HG03196 (cell line): Measurements from ENCODE around the gene RHPN2.
A peak's percentile ranks its signal among the peaks of the same experiment; 100 is the strongest.
"Not testable (repeated sequence)": the region's sequence is repeated elsewhere in the genome, so short reads cannot be mapped to it uniquely, and the experiment has no call there.

Experiments
- ATAC-seq: cut with Tn5 transposase; IDR thresholded peaks from one replicate; pipeline ENCODE4 v1.9.1; 2021; ENCODE audit not compliant: unreplicated experiment

RHPN2 gene

GRCh38 chr19:33066543-33066942, 1.9 kb upstream of the RHPN2 start:
- ATAC-seq: no peak

GRCh38 chr19:33064458-33064791, 263 bp downstream of the RHPN2 start:
- peak; percentile 19 for ATAC-seq

GRCh38 chr19:33063753-33064457, 783 bp downstream of the RHPN2 start:
- no peak for ATAC-seq

DNA sequence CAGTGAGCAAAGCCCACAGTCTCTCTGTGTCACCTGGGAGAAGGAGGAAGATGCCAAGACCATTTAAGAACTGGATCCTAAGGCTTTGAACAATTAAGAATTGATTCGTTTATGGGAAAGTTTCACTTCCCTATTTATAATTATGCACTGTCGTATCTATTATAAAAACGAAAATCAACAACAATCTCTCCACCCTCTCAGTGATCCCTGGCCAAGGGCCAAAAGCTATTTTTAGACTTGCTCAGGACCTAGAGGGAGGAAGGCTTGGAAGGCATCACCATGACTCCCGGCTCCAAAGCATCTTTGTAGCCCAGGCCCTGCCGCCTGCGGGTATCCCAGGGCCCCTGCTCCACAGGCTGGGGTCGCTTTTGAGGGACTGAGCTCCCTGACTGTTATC, 1.3 kb downstream of the RHPN2 start:
- ATAC-seq: no peak

DNA sequence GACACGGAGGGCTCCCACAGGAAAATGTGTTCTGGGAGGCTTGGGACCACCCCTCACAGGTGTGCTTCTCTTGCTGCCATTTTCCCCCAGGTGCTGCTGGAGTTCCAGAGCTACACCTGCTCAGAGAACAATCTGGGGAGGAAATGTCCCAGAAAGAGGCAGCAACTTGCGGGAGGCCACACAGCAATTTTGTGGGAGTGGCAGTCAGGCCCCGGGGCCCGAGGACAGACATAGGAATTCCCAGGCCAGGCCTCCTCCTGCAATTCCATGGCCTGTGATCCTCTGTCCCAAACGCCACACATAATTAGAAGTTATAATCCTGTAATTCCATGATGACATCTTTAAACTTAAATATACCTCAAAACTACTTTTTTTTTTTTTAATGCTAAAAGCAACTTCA, 1.8 kb downstream of the RHPN2 start:
- no peak for ATAC-seq

- no peak for ATAC-seq
These were observed 4.1 kb downstream of the RHPN2 start for GRCh38 chr19:33060586-33060985.

DNA sequence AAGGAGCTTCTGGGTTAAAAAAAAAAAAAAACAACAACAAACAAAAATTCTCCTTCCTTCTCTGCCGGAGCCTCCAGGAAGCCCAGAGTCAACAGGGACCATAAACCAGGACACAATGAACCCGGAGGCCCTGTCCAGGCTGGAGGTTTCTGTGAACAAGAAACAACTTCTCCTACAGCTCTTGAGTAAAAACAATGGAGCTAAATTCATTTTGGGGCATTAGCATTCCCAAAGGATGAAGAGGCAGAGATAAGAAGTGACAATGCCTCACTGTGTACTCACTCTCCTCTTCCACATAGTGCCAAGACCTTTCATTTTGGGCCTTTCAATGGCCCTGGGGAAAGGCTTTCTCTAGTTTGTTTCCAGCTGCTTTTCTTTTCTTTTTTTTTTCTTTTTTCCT, 9.0 kb downstream of the RHPN2 start:
- ATAC-seq: no peak

GRCh38 chr19:33054623-33055022, 10.1 kb downstream of the RHPN2 start:
- no peak for ATAC-seq

DNA sequence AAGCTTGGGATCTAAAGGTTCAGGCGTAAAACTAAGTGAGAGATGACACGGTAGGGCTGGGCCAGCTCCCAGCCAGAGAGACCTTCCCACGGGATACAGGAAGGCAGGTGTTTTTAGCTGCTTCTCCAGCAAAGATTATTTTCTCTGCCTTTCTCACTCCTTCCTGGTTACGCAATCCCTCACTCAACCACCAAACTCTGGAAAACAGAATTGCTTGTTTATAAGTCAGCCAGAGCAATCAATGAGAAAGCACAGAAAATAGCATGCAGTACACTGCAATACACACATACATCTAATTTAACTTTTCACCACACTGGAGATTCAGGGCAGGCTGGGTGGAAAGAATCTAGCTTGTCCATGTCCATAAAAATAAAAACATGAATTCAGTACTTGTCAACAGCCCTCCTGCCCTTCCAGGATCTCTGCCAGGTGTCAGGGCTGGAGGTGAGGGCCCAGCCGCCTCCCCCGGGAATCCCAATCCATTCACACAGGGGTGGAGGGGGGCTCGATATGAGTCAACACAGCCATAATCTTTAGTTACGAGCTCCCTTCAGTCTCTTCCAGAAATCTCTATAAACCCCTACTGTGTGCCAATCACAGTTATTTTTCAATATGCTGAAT, 12.2 kb downstream of the RHPN2 start:
- ATAC-seq: no peak

GRCh38 chr19:33050110-33050509, 14.6 kb downstream of the RHPN2 start:
- ATAC-seq: no peak

- no peak for ATAC-seq
These were observed 15.6 kb downstream of the RHPN2 start for GRCh38 chr19:33048806-33049676.

- ATAC-seq: no peak
These were observed 17.3 kb downstream of the RHPN2 start for GRCh38 chr19:33047422-33047821.

GRCh38 chr19:33041828-33042160, 22.9 kb downstream of the RHPN2 start:
- ATAC-seq: not testable (repeated sequence)

GRCh38 chr19:33040994-33041827, 23.5 kb downstream of the RHPN2 start:
- no peak for ATAC-seq

GRCh38 chr19:33039815-33040214, 24.9 kb downstream of the RHPN2 start:
- ATAC-seq: no peak

DNA sequence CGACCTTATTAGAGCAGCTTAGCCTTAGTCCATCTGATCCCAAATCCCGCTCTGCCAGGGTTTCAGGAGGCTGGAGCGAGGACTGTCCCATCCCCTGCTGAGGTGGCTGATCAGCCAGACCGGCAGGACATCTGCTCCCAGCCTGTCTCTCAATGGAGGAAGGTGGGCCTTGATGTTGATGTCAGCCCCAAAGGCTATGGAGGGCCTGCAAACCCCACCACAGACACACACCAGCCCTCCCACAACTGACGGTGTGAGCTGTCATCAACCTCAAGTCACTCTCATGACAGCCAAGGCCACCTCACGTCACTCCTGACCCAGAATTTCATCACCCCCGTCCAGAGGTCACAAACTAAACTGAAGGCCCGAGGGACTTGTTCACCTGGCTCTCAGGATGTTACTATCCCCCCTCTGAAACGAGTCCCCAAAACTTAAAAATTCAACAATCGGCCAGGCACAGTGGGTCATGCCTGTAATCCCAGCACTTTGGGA, 25.5 kb downstream of the RHPN2 start:
- ATAC-seq: no peak

DNA sequence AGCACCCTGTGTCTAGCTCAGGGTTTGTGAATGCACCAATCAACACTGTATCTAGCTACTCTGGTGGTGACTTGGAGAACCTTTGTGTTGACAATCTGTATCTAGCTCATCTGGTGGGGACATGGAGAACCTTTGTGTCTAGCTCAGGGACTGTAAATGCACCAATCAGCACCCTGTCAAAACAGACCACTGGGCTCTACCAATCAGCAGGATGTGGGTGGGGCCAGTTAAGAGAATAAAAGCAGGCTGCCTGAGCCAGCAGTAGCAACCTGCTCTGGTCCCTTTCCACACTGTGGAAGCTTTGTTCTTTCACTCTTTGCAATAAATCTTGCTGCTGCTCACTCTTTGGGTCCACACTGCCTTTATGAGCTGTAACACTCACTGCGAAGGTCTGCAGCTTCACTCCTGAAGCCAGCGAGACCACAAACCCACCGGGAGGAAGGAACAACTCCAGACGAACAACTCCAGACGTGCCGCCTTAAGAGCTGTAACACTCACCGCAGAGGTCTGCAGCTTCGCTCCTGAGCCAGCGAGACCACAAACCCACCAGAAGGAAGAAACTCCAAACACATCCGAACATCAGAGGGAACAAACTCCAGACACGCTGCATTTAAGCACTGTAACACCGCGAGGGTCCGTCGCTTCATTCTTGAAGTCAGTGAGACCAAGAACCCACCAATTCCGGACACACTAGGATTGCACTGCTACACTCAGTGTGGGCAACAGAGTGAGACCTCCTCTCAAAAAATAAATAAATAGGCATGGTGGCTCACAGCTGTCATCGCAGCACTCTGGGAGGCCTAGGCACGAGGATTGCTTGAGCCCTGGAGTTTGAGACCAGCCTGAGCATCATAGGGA, 27.3 kb downstream of the RHPN2 start:
- ATAC-seq: not testable (repeated sequence)

- ATAC-seq: not testable (repeated sequence)
These were observed 28.1 kb downstream of the RHPN2 start for GRCh38 chr19:33036370-33037167.

DNA sequence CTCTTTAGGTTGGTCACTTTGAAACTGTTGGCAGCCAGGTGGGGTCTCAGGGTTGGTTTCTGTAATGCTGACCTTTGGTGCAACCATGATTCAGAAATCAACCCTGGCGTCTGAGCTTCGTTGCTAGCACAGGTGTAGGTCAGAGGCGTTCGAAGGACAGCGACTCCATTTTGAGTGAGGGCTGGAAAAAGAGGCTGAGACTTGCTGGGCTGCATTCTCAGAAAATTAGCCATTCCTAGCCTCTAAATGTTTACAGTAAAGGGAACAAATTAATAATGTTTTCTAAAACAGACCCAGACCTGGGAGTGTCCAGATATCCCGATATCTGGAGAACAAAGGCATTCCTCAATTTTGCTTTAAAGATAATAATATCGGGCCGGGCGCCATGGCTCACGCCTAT, 29.2 kb downstream of the RHPN2 start:
- no peak for ATAC-seq
